Parathyroid adenoma (tissue), 2 donors: ENCODE data around the gene COX8A.

Experiments
- H2AFZ ChIP-seq: fragments of 300-600 bp; sonication (generic); one replicate; pipeline ENCODE4 v1.7.0; 2017; ENCODE audit warnings: antibody characterized with exemption, mild to moderate bottlenecking
- H3K27ac ChIP-seq: fragments of 300-600 bp; sonication (generic); one replicate; pipeline ENCODE4 v1.7.0; 2017
- H3K27me3 ChIP-seq: fragments of 300-600 bp; sonication (generic); one replicate; pipeline ENCODE4 v1.7.0; 2017; ENCODE audit warnings: low read length; ENCODE audit not compliant: control insufficient read depth, insufficient read depth
- H3K36me3 ChIP-seq: fragments of 300-600 bp; sonication (generic); one replicate; pipeline ENCODE4 v1.7.0; 2017; ENCODE audit warnings: low read length; ENCODE audit not compliant: control insufficient read depth, insufficient read depth
- H3K4me1 ChIP-seq: fragments of 300-600 bp; sonication (generic); one replicate; pipeline ENCODE4 v1.7.0; 2017; ENCODE audit warnings: control low read depth
- H3K4me2 ChIP-seq: fragments of 300-600 bp; sonication (generic); one replicate; pipeline ENCODE4 v1.7.0; 2017; ENCODE audit warnings: low read length
- H3K4me3 ChIP-seq: fragments of 300-600 bp; sonication (generic); one replicate; pipeline ENCODE4 v1.7.0; 2017; ENCODE audit warnings: low read depth, low read length
- H3K79me2 ChIP-seq: fragments of 300-600 bp; sonication (generic); one replicate; pipeline ENCODE4 v1.7.0; 2017; ENCODE audit warnings: control low read depth
- H3K9ac ChIP-seq: fragments of 300-600 bp; sonication (generic); one replicate; pipeline ENCODE4 v1.7.0; 2017; ENCODE audit warnings: mild to moderate bottlenecking
- H3K9me3 ChIP-seq: fragments of 300-600 bp; sonication (generic); one replicate; pipeline ENCODE4 v1.7.0; 2017; ENCODE audit warnings: low read length; ENCODE audit not compliant: control insufficient read depth
- CTCF ChIP-seq: fragments of 300-600 bp; sonication (generic); IDR thresholded peaks from one replicate; pipeline ENCODE4 v1.7.0; 2017; ENCODE audit warnings: antibody characterized with exemption, mild to moderate bottlenecking
- donor health status: primary hyperparathyroidism.

Gene COX8A

GRCh38 chr11:64004590-64004984 is 30.2 kb downstream of the COX8A start:
- Histone ChIP-seq H3K9me3 (no peaks in the 10 kb centered on the region), H3K79me2 (no peaks in the 10 kb centered on the region), H2AFZ (no peak overlapping the region), H3K27ac (no peak overlapping the region), H3K4me1 (no peaks in the 10 kb centered on the region), H3K36me3 (no peaks in the 10 kb centered on the region), H3K4me2 (no peak overlapping the region), H3K4me3 (no peak overlapping the region), H3K27me3 (no peaks in the 10 kb centered on the region), H3K9ac (no peak overlapping the region)
- no peak for TF ChIP-seq CTCF

- H3K4me2 ChIP-seq: no peak overlapping the region
- no peak overlapping the region for H3K27ac ChIP-seq
- H3K4me3 ChIP-seq: no peak overlapping the region
- TF ChIP-seq CTCF: no peak
- no peaks in the 10 kb centered on the region for H3K4me1 ChIP-seq
- no peaks in the 10 kb centered on the region for H3K36me3 ChIP-seq
- H3K27me3 ChIP-seq: no peaks in the 10 kb centered on the region
- H3K79me2 ChIP-seq: no peaks in the 10 kb centered on the region
- H2AFZ ChIP-seq: no peak overlapping the region
- H3K9me3 ChIP-seq: no peaks in the 10 kb centered on the region
- no peak overlapping the region for H3K9ac ChIP-seq
These were observed 31.3 kb downstream of the COX8A start for GRCh38 chr11:64005691-64006090.

GRCh38 chr11:64006398-64006797 is 32.0 kb downstream of the COX8A start:
- Histone ChIP-seq H2AFZ (no peak overlapping the region), H3K9ac (no peak overlapping the region), H3K9me3 (no peaks in the 10 kb centered on the region), H3K4me2 (no peak overlapping the region), H3K36me3 (no peaks in the 10 kb centered on the region), H3K27ac (no peak overlapping the region), H3K27me3 (no peaks in the 10 kb centered on the region), H3K4me1 (no peaks in the 10 kb centered on the region), H3K79me2 (no peaks in the 10 kb centered on the region), H3K4me3 (no peak overlapping the region)
- no peak for TF ChIP-seq CTCF

- Histone ChIP-seq H3K36me3 (no peaks in the 10 kb centered on the region), H3K4me3 (peak overlapping the region; percentile 25), H3K4me1 (no peaks in the 10 kb centered on the region), H3K27me3 (no peaks in the 10 kb centered on the region), H3K27ac (no peak overlapping the region), H2AFZ (no peak overlapping the region), H3K9me3 (no peaks in the 10 kb centered on the region), H3K79me2 (no peaks in the 10 kb centered on the region), H3K4me2 (peak overlapping the region; percentile 61), H3K9ac (no peak overlapping the region)
- no peak for TF ChIP-seq CTCF
These were observed 32.8 kb downstream of the COX8A start for GRCh38 chr11:64007160-64007628.

- H3K27me3 ChIP-seq: no peaks in the 10 kb centered on the region
- H3K4me1 ChIP-seq: no peaks in the 10 kb centered on the region
- H3K9ac ChIP-seq: no peak overlapping the region
- H3K36me3 ChIP-seq: no peaks in the 10 kb centered on the region
- peak; percentile 7 for TF ChIP-seq CTCF
- peak overlapping the region; percentile 25 for H3K4me3 ChIP-seq
- peak overlapping the region; percentile 77 for H2AFZ ChIP-seq
- no peaks in the 10 kb centered on the region for H3K79me2 ChIP-seq
- peak overlapping the region; percentile 24 for H3K27ac ChIP-seq
- peak overlapping the region; percentile 61 for H3K4me2 ChIP-seq
- H3K9me3 ChIP-seq: no peaks in the 10 kb centered on the region
These were observed 33.3 kb downstream of the COX8A start for GRCh38 chr11:64007629-64008282.
